Keratinocyte (primary cell): ENCODE measurements around the gene ITGB6. TPM values are rescaled to one million over a fixed set of nuclear protein-coding genes. Genes with fewer than 3 reads are reported as not detected.
"Not testable (repeated sequence)": the region's sequence is repeated elsewhere in the genome, so short reads cannot be mapped to it uniquely, and the experiment has no call there.

Source experiments
- DNase-seq: peaks from one replicate; pipeline ENCODE4 v3.0.0-alpha.2; 2011; ENCODE audit warnings: low read depth, missing footprints, low spot score
- FAIRE-seq: peaks from 2 replicates; lab custom pipeline; 2011; peaks lifted over from hg19 to GRCh38; lab: Jason Lieb, UNC
- H2AFZ ChIP-seq: 2 replicates; pipeline ENCODE4 v1.6.0; 2012; ENCODE audit warnings: low read length, control low read depth, inconsistent platforms; ENCODE audit not compliant: control insufficient read depth
- H3K27ac ChIP-seq: 2 replicates; pipeline ENCODE4 v1.5.1; 2011; ENCODE audit warnings: low read length; ENCODE audit not compliant: control insufficient read depth, insufficient read depth
- H3K27me3 ChIP-seq: 3 replicates; pipeline ENCODE4 v1.6.0; 2011; ENCODE audit warnings: low read length; ENCODE audit not compliant: control insufficient read depth, insufficient read depth; ENCODE audit errors: extremely low read depth
- H3K36me3 ChIP-seq, 2 experiments: 2 replicates in 1 of 2; 3 replicates in 1 of 2; pipeline ENCODE4 v1.5.1; 2011; ENCODE audit warnings: low read length in 2 of 2, mild to moderate bottlenecking in 1 of 2; ENCODE audit not compliant: control insufficient read depth in 2 of 2, insufficient read depth in 2 of 2; ENCODE audit errors: extremely low read depth in 1 of 2
- H3K4me1 ChIP-seq: 3 replicates; pipeline ENCODE4 v1.5.1; 2011; ENCODE audit warnings: low read length; ENCODE audit not compliant: control insufficient read depth, insufficient read depth; ENCODE audit errors: extremely low read depth
- H3K4me2 ChIP-seq: 3 replicates; pipeline ENCODE4 v1.6.0; 2011; ENCODE audit warnings: low read depth, low read length; ENCODE audit not compliant: control insufficient read depth, insufficient read depth; ENCODE audit errors: extremely low read depth
- H3K4me3 ChIP-seq, 3 experiments: fragments of 200-600 bp in 1 of 3; sonication (generic) in 1 of 3; 2 replicates in 2 of 3; 3 replicates in 1 of 3; pipeline ENCODE4 v1.5.1; 2011 to 2016; ENCODE audit warnings: low read length in 3 of 3, mild to moderate bottlenecking in 3 of 3, control low read depth in 2 of 3, inconsistent platforms in 1 of 3, low read depth in 1 of 3, mixed read lengths in 1 of 3, mixed run types in 1 of 3, moderate library complexity in 1 of 3; ENCODE audit not compliant: control insufficient read depth in 2 of 3, insufficient read depth in 2 of 3; ENCODE audit errors: extremely low read depth in 1 of 3
- H3K79me2 ChIP-seq: 2 replicates; pipeline ENCODE4 v1.6.0; 2012; ENCODE audit warnings: low read length; ENCODE audit not compliant: control insufficient read depth, insufficient read depth
- H3K9ac ChIP-seq: 3 replicates; pipeline ENCODE4 v1.6.0; 2011; ENCODE audit warnings: low read length; ENCODE audit not compliant: control insufficient read depth, insufficient read depth; ENCODE audit errors: extremely low read depth
- H3K9me1 ChIP-seq: 3 replicates; pipeline ENCODE4 v1.6.0; 2011; ENCODE audit warnings: low read length; ENCODE audit not compliant: control insufficient read depth, insufficient read depth; ENCODE audit errors: extremely low read depth
- H3K9me3 ChIP-seq: 2 replicates; pipeline ENCODE4 v1.5.1; 2012; ENCODE audit warnings: low read depth, low read length; ENCODE audit not compliant: control insufficient read depth
- H4K20me1 ChIP-seq: 3 replicates; pipeline ENCODE4 v1.6.0; 2011; ENCODE audit warnings: low read length; ENCODE audit not compliant: control insufficient read depth, insufficient read depth; ENCODE audit errors: extremely low read depth
- EZH2 ChIP-seq: IDR thresholded peaks from one replicate; pipeline ENCODE4 v1.6.1; 2012; ENCODE audit warnings: inconsistent platforms, mild to moderate bottlenecking, low read length, moderate library complexity
- dilution Hi-C: fragments of 300-500 bp; cut with MboI; formaldehyde crosslinking; loops from one replicate; pipeline ENCODE4 v1.7.0; 2020; ENCODE audit warnings: low sequenced_read_pairs; ENCODE audit not compliant: extremely low pct_ligation_motif_present
- polyA plus RNA-seq, 5 experiments: library from polyadenylated mRNA; depleted of rRNA in 3 of 5; stranded (reverse) in 3 of 5; stranded (forward) in 1 of 5; unstranded in 1 of 5; fragments of >200 nt; gene quantifications; 1 replicate in 1 of 5; 2 replicates in 3 of 5; 3 replicates in 1 of 5; pipeline versions ENCODE4 v1.2.1 to v1.2.3, GENCODE V29; 2011 to 2012; ENCODE audit warnings: missing spikeins in 2 of 5, low read depth in 1 of 5, low replicate concordance in 1 of 5
- TF ChIP-seq, protein P1 (sequence below), 3 experiments: IDR thresholded peaks in 1 of 3; conservative IDR thresholded peaks in 1 of 3; optimal IDR thresholded peaks in 1 of 3; 2 replicates in 2 of 3; 3 replicates in 1 of 3; pipeline versions ENCODE3 to v1.5.1; 2011; ENCODE audit warnings: low read length in 3 of 3, mild to moderate bottlenecking in 3 of 3, moderate library complexity in 2 of 3, control low read depth in 1 of 3, inconsistent platforms in 1 of 3; ENCODE audit not compliant: insufficient read depth in 2 of 3; ENCODE audit errors: extremely low read depth in 1 of 3

The ITGB6 gene
- polyA plus RNA-seq, 1 donor (not counting 4 experiments of a cell fraction or from before 2014, with no cell fraction given): 183 TPM

- H2AFZ ChIP-seq: no peak overlapping the region
- H3K9me1 ChIP-seq: no peaks in the 10 kb centered on the region
- H4K20me1 ChIP-seq: no peaks in the 10 kb centered on the region
- no peak overlapping the region for H3K4me2 ChIP-seq
- H3K4me1 ChIP-seq: peaks cover 25% of the 10 kb centered on the region
- peaks cover 4 to 6% of the 10 kb centered on the region in 2 experiments for H3K36me3 ChIP-seq
- H3K9ac ChIP-seq: no peak overlapping the region
- H3K79me2 ChIP-seq: no peaks in the 10 kb centered on the region
- no peaks in the 10 kb centered on the region for H3K27me3 ChIP-seq
- DNase-seq: no peak
- FAIRE-seq: no peak
- peak overlapping the region; percentile 78 for H3K27ac ChIP-seq
- dilution Hi-C loops: no loop called here
- H3K4me3 ChIP-seq: no peak overlapping the region
- TF ChIP-seq, protein P1, sequence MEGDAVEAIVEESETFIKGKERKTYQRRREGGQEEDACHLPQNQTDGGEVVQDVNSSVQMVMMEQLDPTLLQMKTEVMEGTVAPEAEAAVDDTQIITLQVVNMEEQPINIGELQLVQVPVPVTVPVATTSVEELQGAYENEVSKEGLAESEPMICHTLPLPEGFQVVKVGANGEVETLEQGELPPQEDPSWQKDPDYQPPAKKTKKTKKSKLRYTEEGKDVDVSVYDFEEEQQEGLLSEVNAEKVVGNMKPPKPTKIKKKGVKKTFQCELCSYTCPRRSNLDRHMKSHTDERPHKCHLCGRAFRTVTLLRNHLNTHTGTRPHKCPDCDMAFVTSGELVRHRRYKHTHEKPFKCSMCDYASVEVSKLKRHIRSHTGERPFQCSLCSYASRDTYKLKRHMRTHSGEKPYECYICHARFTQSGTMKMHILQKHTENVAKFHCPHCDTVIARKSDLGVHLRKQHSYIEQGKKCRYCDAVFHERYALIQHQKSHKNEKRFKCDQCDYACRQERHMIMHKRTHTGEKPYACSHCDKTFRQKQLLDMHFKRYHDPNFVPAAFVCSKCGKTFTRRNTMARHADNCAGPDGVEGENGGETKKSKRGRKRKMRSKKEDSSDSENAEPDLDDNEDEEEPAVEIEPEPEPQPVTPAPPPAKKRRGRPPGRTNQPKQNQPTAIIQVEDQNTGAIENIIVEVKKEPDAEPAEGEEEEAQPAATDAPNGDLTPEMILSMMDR (optimal IDR thresholded peaks at IDR 0.05 in 1 of 3, IDR thresholded peaks at IDR 0.05 in 1 of 3, conservative IDR thresholded peaks at IDR 0.05 in 1 of 3; ENCODE audit: extremely low read depth in 1 of 3, insufficient read depth in 2 of 3, low read length in 3 of 3): no peak
- H3K9me3 ChIP-seq: no peaks in the 10 kb centered on the region
Measured at GRCh38 chr2:160156665-160157064, 43.4 kb downstream of the ITGB6 start.

DNA sequence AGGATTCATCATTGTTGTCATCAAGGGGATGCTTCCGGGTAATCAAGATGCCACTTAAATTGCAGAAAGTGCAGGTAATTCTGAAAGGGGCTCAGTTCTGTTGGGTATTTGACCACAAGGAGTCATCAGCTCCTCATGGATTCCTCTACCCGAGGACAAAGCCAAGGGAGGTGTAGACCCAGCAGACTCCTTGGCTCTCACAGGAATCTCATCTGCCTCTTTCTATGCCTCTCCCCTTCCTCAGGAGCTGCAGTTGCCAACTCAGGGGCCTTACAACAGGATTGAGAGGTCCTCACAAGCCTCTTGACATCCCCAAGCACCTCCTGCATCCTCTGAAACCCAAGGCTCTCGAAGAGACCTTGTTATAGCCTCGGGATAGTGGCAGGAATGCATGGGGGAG is 44.0 kb downstream of the ITGB6 start:
- DNase-seq: no peak
- dilution Hi-C loops: no loop called here
- no peaks in the 10 kb centered on the region for H3K9me1 ChIP-seq
- peaks cover 4 to 6% of the 10 kb centered on the region in 2 experiments for H3K36me3 ChIP-seq
- no peaks in the 10 kb centered on the region for H3K27me3 ChIP-seq
- no peak overlapping the region for H2AFZ ChIP-seq
- FAIRE-seq: no peak
- no peak overlapping the region for H3K4me2 ChIP-seq
- no peak for TF ChIP-seq EZH2
- TF ChIP-seq, protein P1 (optimal IDR thresholded peaks at IDR 0.05 in 1 of 3, IDR thresholded peaks at IDR 0.05 in 1 of 3, conservative IDR thresholded peaks at IDR 0.05 in 1 of 3; ENCODE audit: extremely low read depth in 1 of 3, insufficient read depth in 2 of 3, low read length in 3 of 3): peak in 1 of 3 experiments; percentile 22
- H3K27ac ChIP-seq: peak overlapping the region; percentile 13
- H3K9me3 ChIP-seq: no peaks in the 10 kb centered on the region
- peaks cover 25% of the 10 kb centered on the region for H3K4me1 ChIP-seq
- no peak overlapping the region for H3K4me3 ChIP-seq
- no peak overlapping the region for H3K9ac ChIP-seq
- no peaks in the 10 kb centered on the region for H4K20me1 ChIP-seq
- no peaks in the 10 kb centered on the region for H3K79me2 ChIP-seq

DNA sequence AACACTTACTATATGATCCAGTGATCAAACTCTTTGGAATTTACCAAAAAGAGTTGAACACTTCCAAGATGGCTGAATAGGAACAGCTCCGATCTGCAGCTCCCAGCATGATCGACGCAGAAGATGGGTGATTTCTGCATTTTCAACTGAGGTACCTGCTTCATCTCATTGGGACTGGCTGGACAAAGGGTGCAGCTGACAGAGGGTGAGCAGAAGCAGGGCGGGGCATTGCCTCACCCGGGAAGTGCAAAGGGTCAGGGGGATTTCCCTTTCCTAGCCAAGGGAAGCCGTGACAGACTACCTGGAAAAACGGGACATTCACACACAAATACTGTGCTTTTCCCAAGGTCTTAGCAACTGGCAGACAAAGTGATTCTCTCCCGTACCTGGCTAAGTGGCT is 51.7 kb downstream of the ITGB6 start:
- H3K9ac ChIP-seq, FAIRE-seq, dilution Hi-C loops, H4K20me1 ChIP-seq, H2AFZ ChIP-seq, H3K4me1 ChIP-seq, H3K4me3 ChIP-seq, H3K9me1 ChIP-seq, H3K4me2 ChIP-seq, H3K27me3 ChIP-seq, H3K27ac ChIP-seq, DNase-seq, H3K9me3 ChIP-seq, H3K79me2 ChIP-seq: not testable (repeated sequence)
- H3K36me3 ChIP-seq: peaks cover 7 to 12% of the 10 kb centered on the region in 2 experiments
